Subcutaneous abdominal adipose tissue (tissue), 5 donors: ENCODE measurements around the gene PIH1D1.

Experiments
- H3K27ac ChIP-seq: one replicate; pipeline ENCODE4 v1.7.0; 2013; ENCODE audit warnings: low read depth, mild to moderate bottlenecking, inconsistent platforms, low read length, moderate library complexity
- H3K27me3 ChIP-seq, 5 donors: one replicate each; pipeline ENCODE4 v1.7.0; 2013; ENCODE audit warnings: low read length in 5 of 5, inconsistent platforms in 1 of 5; ENCODE audit not compliant: control insufficient read depth in 5 of 5, insufficient read depth in 4 of 5
- H3K36me3 ChIP-seq, 5 donors: one replicate each; pipeline ENCODE4 v1.7.0; 2013; ENCODE audit warnings: low read length in 5 of 5; ENCODE audit not compliant: control insufficient read depth in 5 of 5, insufficient read depth in 5 of 5
- H3K4me1 ChIP-seq, 5 donors: one replicate each; pipeline ENCODE4 v1.7.0; 2013; ENCODE audit warnings: low read length in 5 of 5, mild to moderate bottlenecking in 3 of 5, moderate library complexity in 1 of 5; ENCODE audit not compliant: control insufficient read depth in 5 of 5, insufficient read depth in 5 of 5
- H3K4me3 ChIP-seq, 5 donors: one replicate each; pipeline ENCODE4 v1.7.0; 2013; ENCODE audit warnings: low read length in 5 of 5, low read depth in 1 of 5
- H3K9ac ChIP-seq, 5 donors: one replicate each; pipeline ENCODE4 v1.7.0; 2013; ENCODE audit warnings: low read length in 5 of 5, mild to moderate bottlenecking in 4 of 5, moderate library complexity in 3 of 5
- H3K9me3 ChIP-seq, 5 donors: one replicate each; pipeline ENCODE4 v1.7.0; 2013; ENCODE audit warnings: low read length in 5 of 5; ENCODE audit not compliant: control insufficient read depth in 5 of 5
- donor health status: healthy.
- donor health status: healthy.
- donor health status: healthy.
- donor health status: healthy.
- donor health status: healthy.

PIH1D1 gene

GRCh38 chr19:49458567-49458903 lies 6.9 kb upstream of the PIH1D1 start:
- H3K4me1 ChIP-seq: peaks cover 10 to 48% (median 41%) of the 10 kb centered on the region in 5 donors
- H3K27me3 ChIP-seq: no peaks in the 10 kb centered on the region
- no peak overlapping the region for H3K4me3 ChIP-seq
- peak overlapping the region in 2 of 5 donors; percentile 9 to 71 for H3K9ac ChIP-seq
- peak overlapping the region; percentile 89 for H3K27ac ChIP-seq
- no peaks in the 10 kb centered on the region for H3K9me3 ChIP-seq
- peaks cover 0 to 23% (median 5%) of the 10 kb centered on the region in 5 donors for H3K36me3 ChIP-seq

- peaks cover 0 to 13% (median 5%) of the 10 kb centered on the region in 5 donors for H3K36me3 ChIP-seq
- peak overlapping the region; percentile 89 for H3K27ac ChIP-seq
- H3K9me3 ChIP-seq: no peaks in the 10 kb centered on the region
- H3K9ac ChIP-seq: peak overlapping the region in 3 of 5 donors; percentile 30 to 89 (median 41)
- H3K4me3 ChIP-seq: no peak overlapping the region
- peaks cover 10 to 57% (median 43%) of the 10 kb centered on the region in 5 donors for H3K4me1 ChIP-seq
- no peaks in the 10 kb centered on the region for H3K27me3 ChIP-seq
Measured at GRCh38 chr19:49456326-49456725, 4.7 kb upstream of the PIH1D1 start.

GRCh38 chr19:49455773-49456172 lies 4.2 kb upstream of the PIH1D1 start:
- Histone ChIP-seq H3K27ac (peak overlapping the region; percentile 89), H3K4me3 (no peak overlapping the region), H3K9ac (peak overlapping the region in 2 of 5 donors; percentile 30 to 56), H3K27me3 (no peaks in the 10 kb centered on the region), H3K9me3 (no peaks in the 10 kb centered on the region), H3K4me1 (peaks cover 10 to 63% (median 47%) of the 10 kb centered on the region in 5 donors), H3K36me3 (peaks cover 0 to 12% (median 5%) of the 10 kb centered on the region in 5 donors)

GRCh38 chr19:49453757-49454240 lies 2.2 kb upstream of the PIH1D1 start:
- Histone ChIP-seq H3K36me3 (peaks cover 0 to 8% (median 4%) of the 10 kb centered on the region in 5 donors), H3K27ac (peak overlapping the region; percentile 92), H3K4me1 (peaks cover 7 to 59% (median 51%) of the 10 kb centered on the region in 5 donors), H3K9ac (peak overlapping the region; percentile 86 to 96 (median 90)), H3K4me3 (peak overlapping the region; percentile 76 to 93 (median 85)), H3K9me3 (no peaks in the 10 kb centered on the region), H3K27me3 (no peaks in the 10 kb centered on the region)

- H3K9ac ChIP-seq: peak within 1 kb of the TSS; percentile 86 to 96 (median 90)
- H3K9me3 ChIP-seq: no peaks in the 10 kb centered on the region
- H3K4me1 ChIP-seq: peaks cover 6 to 55% (median 44%) of the 10 kb centered on the region in 5 donors
- peaks cover 0 to 13% (median 4%) of the 10 kb centered on the region in 5 donors for H3K36me3 ChIP-seq
- H3K27ac ChIP-seq: peak within 1 kb of the TSS; percentile 92
- H3K27me3 ChIP-seq: no peaks in the 10 kb centered on the region
- peak within 1 kb of the TSS; percentile 76 to 97 (median 88) for H3K4me3 ChIP-seq
Measured at GRCh38 chr19:49453013-49453756, 1.6 kb upstream of the PIH1D1 start, which contains the start of gene ALDH16A1. ALDH16A1 (plus strand) TSS chr19:49453225; CDS start chr19:49453332, 107 bp downstream.

DNA sequence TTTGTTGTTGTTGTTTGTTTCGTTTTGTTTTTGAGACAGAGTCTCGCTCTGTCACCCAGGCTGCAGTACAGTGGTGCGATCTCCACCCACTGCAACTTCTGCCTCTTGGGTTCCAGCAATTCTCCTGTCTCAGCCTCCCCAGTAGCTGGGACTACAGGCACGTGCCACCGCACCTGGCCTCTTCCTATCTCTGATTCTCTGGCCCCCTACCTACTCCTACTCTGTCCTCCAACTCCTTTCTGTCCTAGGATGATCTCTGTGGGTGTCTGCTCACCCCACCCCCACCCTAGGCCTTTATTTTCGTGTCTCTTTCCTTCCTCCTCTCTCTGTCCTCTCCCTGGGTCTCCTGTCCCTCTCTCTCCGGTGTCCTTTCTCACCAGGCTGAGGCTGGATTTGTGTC lies 1.2 kb downstream of the PIH1D1 start:
- no peaks in the 10 kb centered on the region for H3K9me3 ChIP-seq
- peaks cover 0 to 45% (median 34%) of the 10 kb centered on the region in 5 donors for H3K4me1 ChIP-seq
- H3K4me3 ChIP-seq: peak overlapping the region in 1 of 5 donors; percentile 6
- H3K27ac ChIP-seq: no peak overlapping the region
- H3K27me3 ChIP-seq: no peaks in the 10 kb centered on the region
- H3K36me3 ChIP-seq: peaks cover 0 to 22% (median 7%) of the 10 kb centered on the region in 5 donors
- H3K9ac ChIP-seq: peak overlapping the region in 3 of 5 donors; percentile 19 to 39 (median 28)

GRCh38 chr19:49448432-49448786 lies 3.2 kb downstream of the PIH1D1 start:
- peaks cover 0 to 22% (median 7%) of the 10 kb centered on the region in 5 donors for H3K36me3 ChIP-seq
- H3K9me3 ChIP-seq: no peaks in the 10 kb centered on the region
- H3K27me3 ChIP-seq: no peaks in the 10 kb centered on the region
- no peak overlapping the region for H3K4me3 ChIP-seq
- H3K27ac ChIP-seq: no peak overlapping the region
- no peak overlapping the region for H3K9ac ChIP-seq
- H3K4me1 ChIP-seq: peaks cover 3 to 37% (median 23%) of the 10 kb centered on the region in 5 donors

- no peaks in the 10 kb centered on the region for H3K9me3 ChIP-seq
- H3K27me3 ChIP-seq: no peaks in the 10 kb centered on the region
- H3K4me1 ChIP-seq: peaks cover 3 to 41% (median 24%) of the 10 kb centered on the region in 5 donors
- peak overlapping the region in 1 of 5 donors; percentile 20 for H3K9ac ChIP-seq
- H3K27ac ChIP-seq: no peak overlapping the region
- H3K4me3 ChIP-seq: peak overlapping the region in 3 of 5 donors; percentile 12 to 33 (median 18)
- H3K36me3 ChIP-seq: peaks cover 0 to 22% (median 7%) of the 10 kb centered on the region in 5 donors
Measured at GRCh38 chr19:49447485-49448431, 3.9 kb downstream of the PIH1D1 start.

DNA sequence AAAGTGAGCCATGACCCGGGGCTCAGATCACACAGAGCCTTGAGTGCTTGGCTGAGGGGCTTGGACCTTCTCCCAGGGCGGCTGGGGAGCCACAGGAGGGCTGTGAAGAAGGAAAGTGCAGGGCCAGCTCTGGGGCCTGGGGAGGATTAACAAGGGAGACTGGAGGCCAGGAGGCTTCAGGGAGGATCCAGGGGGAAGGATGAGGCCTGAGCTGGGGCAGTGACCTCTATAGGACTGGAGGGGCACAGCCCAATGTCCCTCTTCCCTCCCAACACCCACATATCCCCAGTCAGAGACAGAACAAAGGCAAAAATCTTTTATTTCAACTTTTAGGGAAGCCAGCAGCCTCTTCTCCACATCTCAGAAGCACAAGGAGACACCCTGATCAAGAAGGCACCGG lies 5.6 kb downstream of the PIH1D1 start:
- Histone ChIP-seq H3K4me1 (peaks cover 3 to 43% (median 28%) of the 10 kb centered on the region in 5 donors), H3K27ac (no peak overlapping the region), H3K4me3 (no peak overlapping the region), H3K27me3 (peaks cover 0 to 9% (median 6%) of the 10 kb centered on the region in 5 donors), H3K9ac (no peak overlapping the region), H3K36me3 (peaks cover 0 to 22% (median 7%) of the 10 kb centered on the region in 5 donors), H3K9me3 (no peaks in the 10 kb centered on the region)
